ENCODE results near the gene FASTKD3. TPM values are rescaled to one million over a fixed set of nuclear protein-coding genes. Genes with fewer than 3 reads are reported as not detected.

FASTKD3 gene
- total and polyA plus RNA-seq, 10 of the 15 experiments (the other 5 are each of a cell fraction or from before 2014, with no cell fraction given) = 12.1 to 59.6 (median 25.3) TPM

DNA sequence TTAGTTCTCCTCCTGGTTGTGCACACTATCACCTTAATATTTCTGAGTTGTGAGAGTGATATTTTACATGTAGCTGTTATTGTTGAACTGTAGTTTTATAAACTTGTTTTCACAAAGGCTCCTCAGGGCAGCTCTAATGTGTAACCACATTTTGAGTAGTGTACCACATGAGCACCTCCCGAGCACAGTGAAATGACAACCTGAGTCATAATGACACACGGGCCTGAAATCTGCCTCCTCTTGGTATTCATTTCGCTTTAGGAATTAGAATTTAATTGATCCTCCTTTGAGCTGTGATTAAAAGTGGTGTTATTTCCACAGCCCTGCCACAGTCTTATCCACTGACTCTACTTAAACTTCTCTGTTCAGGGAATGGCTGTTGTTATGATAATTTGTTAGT lies 8.0 kb upstream of the FASTKD3 start (continued):
- TF ChIP-seq NKRF (conservative IDR thresholded peaks at IDR 0.05) (no peak), RFX5 (IDR thresholded peaks at IDR 0.05; ENCODE audit: low read depth, low read length) (no peak), RCOR1 (conservative IDR thresholded peaks at IDR 0.05; ENCODE audit: low read depth, low read length) (0 out of 2 replicates have a peak, but pooled peaks have one; percentile 68), PRDM15 (CRISPR knock-in tag; IDR thresholded peaks at IDR 0.05) (no peak), CREM (IDR thresholded peaks at IDR 0.05; ENCODE audit: low read depth) (no peak), ZNF384 (IDR thresholded peaks at IDR 0.05; ENCODE audit: borderline replicate concordance, low read depth, low read length) (no peak), RUNX3 (IDR thresholded peaks at IDR 0.05; ENCODE audit: low read length) (peak; percentile 83), YBX1 (IDR thresholded peaks at IDR 0.05) (no peak), ZNF622 (IDR thresholded peaks at IDR 0.05) (no peak), SREBF1 (IDR thresholded peaks at IDR 0.05; ENCODE audit: low read length) (no peak; the same call in 1 of the 2 replicates), CHD2 (IDR thresholded peaks at IDR 0.05; ENCODE audit: borderline replicate concordance, low read depth, low read length) (no peak), MEF2B (IDR thresholded peaks at IDR 0.05; ENCODE audit: partially characterized antibody, poor library complexity, severe bottlenecking) (no peak), DPF2 (IDR thresholded peaks at IDR 0.05) (no peak), POU2F2 (IDR thresholded peaks at IDR 0.05; ENCODE audit: borderline replicate concordance, low read depth, low read length) (peak; percentile 64; the same call in 1 of the 3 replicates), EGR1 (IDR thresholded peaks at IDR 0.05; ENCODE audit: borderline replicate concordance in 1 of 2, low read depth in 2 of 2, low read length in 2 of 2) (no peak), HDAC2 (IDR thresholded peaks at IDR 0.05) (no peak)
- TF ChIP-seq, protein P1, sequence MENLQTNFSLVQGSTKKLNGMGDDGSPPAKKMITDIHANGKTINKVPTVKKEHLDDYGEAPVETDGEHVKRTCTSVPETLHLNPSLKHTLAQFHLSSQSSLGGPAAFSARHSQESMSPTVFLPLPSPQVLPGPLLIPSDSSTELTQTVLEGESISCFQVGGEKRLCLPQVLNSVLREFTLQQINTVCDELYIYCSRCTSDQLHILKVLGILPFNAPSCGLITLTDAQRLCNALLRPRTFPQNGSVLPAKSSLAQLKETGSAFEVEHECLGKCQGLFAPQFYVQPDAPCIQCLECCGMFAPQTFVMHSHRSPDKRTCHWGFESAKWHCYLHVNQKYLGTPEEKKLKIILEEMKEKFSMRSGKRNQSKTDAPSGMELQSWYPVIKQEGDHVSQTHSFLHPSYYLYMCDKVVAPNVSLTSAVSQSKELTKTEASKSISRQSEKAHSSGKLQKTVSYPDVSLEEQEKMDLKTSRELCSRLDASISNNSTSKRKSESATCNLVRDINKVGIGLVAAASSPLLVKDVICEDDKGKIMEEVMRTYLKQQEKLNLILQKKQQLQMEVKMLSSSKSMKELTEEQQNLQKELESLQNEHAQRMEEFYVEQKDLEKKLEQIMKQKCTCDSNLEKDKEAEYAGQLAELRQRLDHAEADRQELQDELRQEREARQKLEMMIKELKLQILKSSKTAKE (IDR thresholded peaks at IDR 0.05; ENCODE audit: low read depth, poor library complexity, severe bottlenecking) = no peak
- TF ChIP-seq, protein P2, sequence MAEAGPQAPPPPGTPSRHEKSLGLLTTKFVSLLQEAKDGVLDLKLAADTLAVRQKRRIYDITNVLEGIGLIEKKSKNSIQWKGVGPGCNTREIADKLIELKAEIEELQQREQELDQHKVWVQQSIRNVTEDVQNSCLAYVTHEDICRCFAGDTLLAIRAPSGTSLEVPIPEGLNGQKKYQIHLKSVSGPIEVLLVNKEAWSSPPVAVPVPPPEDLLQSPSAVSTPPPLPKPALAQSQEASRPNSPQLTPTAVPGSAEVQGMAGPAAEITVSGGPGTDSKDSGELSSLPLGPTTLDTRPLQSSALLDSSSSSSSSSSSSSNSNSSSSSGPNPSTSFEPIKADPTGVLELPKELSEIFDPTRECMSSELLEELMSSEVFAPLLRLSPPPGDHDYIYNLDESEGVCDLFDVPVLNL (IDR thresholded peaks at IDR 0.05; ENCODE audit: low read depth, low read length) = no peak
- TF ChIP-seq, protein P3, sequence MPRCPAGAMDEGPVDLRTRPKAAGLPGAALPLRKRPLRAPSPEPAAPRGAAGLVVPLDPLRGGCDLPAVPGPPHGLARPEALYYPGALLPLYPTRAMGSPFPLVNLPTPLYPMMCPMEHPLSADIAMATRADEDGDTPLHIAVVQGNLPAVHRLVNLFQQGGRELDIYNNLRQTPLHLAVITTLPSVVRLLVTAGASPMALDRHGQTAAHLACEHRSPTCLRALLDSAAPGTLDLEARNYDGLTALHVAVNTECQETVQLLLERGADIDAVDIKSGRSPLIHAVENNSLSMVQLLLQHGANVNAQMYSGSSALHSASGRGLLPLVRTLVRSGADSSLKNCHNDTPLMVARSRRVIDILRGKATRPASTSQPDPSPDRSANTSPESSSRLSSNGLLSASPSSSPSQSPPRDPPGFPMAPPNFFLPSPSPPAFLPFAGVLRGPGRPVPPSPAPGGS (IDR thresholded peaks at IDR 0.05; ENCODE audit: borderline replicate concordance, insufficient read depth, low read depth, low read length, poor library complexity, severe bottlenecking) = no peak
- TF ChIP-seq, protein P4, sequence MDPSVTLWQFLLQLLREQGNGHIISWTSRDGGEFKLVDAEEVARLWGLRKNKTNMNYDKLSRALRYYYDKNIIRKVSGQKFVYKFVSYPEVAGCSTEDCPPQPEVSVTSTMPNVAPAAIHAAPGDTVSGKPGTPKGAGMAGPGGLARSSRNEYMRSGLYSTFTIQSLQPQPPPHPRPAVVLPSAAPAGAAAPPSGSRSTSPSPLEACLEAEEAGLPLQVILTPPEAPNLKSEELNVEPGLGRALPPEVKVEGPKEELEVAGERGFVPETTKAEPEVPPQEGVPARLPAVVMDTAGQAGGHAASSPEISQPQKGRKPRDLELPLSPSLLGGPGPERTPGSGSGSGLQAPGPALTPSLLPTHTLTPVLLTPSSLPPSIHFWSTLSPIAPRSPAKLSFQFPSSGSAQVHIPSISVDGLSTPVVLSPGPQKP (IDR thresholded peaks at IDR 0.05; ENCODE audit: low read depth, low read length) = no peak
